HG03097 (cell line): ENCODE data around the gene MCC.

Experiments used
- ATAC-seq: cut with Tn5 transposase; IDR thresholded peaks from one replicate; pipeline ENCODE4 v1.9.1; 2021; ENCODE audit not compliant: unreplicated experiment, low FRiP score

The MCC gene

DNA sequence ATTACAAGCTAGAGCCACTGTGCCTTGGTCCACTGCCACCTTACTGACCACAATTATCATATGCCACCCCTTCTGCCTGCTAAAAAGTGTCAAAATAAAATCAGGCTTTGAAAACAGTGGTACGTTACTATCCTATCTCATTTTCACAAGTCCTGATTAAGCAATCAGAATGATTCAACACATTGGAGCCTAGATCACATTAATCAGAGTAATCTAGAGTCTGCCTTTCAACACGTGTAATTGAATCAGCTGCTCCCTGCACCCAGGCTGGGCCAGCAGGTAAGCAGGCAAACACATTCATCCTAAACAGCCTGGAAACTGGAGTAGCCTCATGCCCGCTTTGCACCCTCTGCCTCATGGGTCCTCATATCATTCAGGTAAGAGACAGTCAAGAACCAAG, 325.5 kb downstream of the MCC start:
- ATAC-seq, result no peak

DNA sequence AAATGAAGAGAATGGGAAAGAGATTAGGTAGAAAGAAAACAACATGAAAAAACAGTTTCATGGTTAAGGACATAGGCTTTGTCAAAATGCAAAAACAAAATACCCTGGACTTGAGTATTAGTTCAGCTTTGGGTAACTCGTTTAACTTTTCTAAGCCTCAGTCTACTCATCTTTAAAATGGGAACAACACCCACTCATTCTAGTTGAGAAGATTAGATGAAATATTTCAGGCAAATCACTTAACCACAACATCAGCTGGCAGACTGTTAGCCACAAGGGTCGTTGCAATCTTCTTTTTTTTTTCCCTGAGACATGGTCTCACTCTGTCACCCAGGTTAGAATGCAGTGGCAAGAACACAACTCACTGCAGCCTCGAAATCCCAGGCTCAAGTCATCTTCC, 326.0 kb downstream of the MCC start:
- ATAC-seq, result no peak

DNA sequence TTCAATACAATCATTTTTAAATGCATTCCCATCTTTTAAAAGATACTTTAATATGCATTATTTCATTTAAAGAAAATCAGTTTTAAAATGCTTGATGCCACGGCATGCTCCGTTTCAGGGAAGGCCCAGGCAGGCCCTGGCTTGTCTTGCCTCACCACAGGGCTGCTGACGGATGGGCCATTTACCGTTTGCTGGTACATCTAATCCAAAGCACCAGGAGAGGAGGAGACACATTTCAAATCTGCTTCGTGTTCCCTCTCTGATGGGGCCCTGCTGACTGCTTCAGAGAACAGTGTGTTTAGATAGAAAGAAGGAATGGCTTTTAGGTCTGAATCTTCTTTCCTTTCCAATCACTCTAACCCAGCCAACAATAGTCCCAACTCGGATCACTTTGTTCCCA, 326.4 kb downstream of the MCC start:
- ATAC-seq, result no peak

DNA sequence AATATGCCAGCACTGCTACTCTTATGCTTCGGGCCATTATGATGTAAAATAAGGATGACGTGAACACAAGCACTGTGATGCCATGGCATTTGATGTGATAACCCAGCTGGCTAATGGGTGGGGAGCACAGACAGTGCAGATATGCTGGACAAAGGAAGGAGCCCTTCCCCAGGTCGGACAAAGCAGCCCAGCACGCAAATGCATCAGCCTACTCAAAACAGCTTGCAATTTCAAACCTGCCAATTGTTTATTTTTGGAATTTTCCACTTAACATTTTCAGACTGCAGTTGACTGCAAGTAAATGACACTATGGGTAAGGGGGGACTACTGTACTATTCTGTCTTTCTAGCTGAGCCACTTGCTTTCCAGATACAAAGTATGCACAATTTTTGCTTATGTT, 330.4 kb downstream of the MCC start:
- no peak for ATAC-seq

DNA sequence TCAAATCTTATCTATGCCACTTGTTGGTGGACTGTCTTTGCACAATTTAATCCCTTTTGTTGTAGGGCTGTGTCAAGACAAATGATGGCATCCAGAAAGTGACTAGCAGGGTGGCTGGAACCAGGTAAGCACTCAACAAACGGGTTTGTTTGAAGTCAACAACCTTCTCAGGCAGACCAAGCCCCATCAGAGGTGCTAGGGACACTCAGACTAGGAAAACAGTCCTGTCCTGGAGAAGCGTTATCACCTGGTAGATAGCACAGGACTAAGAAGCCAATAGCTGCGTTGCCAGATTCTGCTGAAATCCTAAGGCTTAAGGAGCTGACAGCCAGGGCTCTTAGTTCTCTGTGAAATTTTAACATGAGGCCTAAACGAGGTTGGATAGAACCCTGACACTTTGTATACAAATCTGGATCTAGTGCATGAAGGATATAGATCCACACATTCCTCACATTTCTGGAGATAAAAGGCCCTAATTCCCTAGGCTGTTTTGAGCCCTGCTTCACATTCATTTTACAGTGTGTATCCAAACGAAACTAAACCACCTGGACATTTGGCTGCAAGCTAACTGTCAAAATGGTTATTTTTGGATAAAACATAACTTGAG, 331.9 kb downstream of the MCC start:
- ATAC-seq, result no peak

DNA sequence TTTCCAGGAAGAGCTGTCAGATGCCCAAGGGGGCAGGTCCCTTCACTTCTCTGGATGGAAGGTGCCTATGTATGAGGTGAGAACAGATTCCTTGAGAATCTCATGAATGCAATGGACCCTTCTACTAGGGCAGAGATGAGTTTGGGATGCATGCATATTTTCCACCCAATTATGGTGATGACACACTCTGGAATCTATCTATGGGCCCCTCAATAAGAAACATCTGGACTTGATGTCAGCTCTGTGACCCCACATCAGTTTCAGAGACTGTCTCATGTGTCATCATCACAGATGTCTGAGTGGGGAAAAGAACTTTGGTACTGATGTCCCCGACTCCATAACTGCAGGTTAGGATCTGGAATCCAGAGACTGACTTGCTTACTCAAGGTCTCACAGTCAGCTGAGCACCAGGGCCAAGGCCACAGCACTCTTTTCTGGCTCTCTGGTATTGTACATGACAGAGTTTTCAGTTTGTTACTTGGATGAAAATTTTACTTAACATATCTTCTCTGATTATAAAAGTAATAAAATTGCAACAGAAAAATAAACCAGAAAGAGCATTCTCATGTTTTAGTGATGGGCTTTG, 334.6 kb downstream of the MCC start:
- no peak for ATAC-seq

DNA sequence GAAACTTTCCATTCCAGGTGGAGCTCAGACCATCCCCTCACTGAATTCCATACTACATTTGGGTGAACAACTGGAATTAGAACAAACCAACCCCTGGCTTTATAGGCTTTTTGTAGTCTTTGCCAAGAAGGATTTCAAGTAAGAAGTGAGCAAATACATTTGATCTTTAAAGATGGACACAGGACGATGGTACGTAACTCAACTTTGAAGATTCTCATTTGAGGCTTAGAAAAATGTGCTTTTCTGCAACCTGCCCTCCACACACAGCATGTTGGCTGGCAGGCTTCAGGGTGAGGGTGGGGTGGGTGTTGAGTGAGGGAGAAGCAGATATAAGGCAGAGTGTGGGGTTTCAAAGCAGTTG, 335.9 kb downstream of the MCC start:
- ATAC-seq, result no peak

DNA sequence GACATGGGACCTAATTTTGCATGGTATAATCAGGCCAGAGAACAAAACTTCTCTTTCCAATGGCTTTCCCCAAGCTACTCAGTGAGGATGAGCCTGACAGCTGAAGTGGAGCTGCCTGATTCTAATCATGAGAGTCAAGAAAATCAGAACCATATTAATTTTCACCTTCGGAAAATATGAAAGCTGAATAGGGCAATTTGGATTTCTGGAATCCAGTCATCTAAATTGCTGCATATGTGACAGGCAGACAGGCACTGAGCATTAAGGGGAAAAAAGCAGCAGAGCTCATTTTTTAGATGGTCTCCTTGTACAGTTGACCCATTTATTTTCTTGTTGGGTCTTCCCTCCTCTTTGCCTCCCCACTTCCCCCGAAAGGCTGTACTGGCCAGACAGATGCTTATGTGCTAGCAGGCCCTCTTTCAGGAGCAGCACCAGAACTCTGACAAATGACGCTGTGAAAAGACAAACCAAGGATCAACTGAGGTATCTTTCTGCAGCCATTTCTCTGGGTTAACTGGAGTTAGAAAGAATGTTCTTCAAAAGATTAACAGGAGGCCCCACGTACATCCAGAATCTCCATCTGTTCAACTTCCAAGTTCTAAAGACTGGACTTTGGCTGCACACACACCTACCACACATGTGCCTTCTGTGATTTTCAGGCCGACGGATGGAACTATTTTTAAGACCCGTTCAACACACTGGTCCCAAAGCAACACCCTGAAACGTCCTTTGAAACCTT, 336.4 kb downstream of the MCC start:
- no peak for ATAC-seq

DNA sequence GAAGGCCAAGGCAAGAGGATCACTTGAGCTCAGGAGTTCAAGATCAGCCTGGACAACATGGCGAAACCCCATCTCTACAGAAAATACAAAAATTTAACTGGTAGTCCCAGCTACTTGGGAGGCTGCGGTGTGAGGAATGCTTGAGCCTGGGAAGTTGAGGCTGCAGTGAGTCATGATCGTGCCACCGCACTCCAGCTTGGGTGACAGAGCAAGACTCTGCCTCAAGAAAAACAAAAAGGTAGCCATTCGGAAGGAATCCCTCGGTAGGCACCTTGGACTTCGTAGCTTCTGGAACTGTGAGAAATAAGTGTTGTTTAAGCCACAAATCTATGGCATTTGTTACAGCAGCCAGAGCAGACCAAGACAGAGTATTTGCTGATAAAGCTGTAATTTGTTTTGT, 337.4 kb downstream of the MCC start:
- no peak for ATAC-seq

DNA sequence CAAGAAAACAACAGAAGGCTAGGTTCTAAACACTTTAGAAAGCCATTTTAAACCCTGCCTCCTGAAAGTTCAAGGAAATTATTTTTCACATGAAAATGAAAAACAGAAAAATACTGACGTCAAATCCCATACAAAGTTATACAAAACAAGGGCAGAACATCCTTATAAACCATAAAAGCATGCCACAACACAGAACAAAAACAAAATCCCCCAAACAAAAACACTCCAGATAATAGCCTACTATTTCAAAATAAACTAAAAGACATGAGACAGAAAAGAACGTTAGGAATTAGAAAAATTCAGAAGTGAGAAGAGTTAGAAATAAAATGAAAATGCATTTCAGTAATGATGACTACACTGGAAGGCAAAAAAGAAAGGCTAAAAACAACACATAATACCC, 338.0 kb downstream of the MCC start:
- ATAC-seq, result no peak

DNA sequence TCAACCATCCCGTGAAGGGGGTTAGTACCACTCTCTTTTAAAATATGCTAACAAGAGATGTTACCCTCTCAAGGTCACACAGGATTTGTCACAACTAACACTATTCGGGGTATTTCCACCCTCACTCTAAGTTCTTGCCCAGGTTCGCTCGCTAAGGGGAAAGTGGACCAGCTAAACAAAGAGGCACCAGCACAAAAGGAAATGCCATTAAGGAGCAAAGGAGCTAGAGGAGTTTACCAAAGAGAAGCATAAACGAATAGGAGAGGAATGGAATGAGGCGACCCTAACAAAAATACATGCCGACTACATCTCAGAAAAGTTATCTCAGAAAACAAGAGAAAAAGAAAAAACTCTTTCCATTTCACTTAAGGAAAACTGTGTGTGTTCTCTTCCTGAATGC, 340.7 kb downstream of the MCC start:
- ATAC-seq, result no peak

DNA sequence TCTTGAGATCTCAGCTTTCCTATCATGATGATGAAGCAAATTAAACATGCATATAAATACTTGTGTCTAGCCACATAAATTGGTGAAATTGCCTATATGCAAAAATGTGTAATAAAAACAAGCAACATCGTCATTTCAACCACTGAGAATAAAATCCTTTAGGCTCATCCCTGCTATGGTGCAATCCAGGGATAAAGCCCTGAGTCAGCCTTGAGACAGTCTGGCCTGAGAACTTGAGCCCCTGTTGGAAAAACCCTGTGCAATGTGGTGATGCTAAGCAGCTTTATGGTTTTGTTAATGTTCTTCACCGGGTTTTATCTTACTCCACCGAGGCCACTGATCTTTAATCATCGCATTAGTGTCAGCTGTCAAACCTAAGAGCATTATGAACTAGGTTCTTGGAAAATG, 341.1 kb downstream of the MCC start:
- no peak for ATAC-seq

DNA sequence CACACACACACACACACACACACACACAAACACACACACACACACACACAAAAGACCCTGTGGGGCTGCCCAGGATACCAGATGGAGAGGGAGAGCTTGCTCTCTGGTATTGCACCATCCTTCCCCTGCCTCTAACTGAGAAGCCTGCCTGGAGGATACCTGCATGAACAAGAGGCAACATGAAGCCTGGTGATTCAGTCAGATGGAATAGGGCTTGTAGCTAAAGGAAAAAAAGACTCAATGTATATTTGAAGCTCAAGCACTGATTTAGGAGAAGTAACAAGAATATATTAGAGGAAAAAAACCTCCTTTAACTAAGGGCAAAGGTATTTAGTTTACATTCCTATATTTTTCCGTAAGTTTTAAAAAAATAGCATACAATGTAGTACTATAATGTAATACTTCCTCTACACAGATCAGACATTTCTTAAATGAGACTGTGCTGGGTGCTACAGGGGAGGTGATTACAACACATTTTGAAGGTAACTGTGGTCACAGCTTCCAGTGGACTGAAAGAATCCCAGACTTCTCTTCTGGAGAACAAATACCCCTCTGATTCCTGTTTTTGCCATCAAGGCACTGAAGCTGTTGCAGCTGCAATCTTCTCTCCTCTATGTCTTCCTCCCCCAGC, 342.4 kb downstream of the MCC start:
- no peak for ATAC-seq

DNA sequence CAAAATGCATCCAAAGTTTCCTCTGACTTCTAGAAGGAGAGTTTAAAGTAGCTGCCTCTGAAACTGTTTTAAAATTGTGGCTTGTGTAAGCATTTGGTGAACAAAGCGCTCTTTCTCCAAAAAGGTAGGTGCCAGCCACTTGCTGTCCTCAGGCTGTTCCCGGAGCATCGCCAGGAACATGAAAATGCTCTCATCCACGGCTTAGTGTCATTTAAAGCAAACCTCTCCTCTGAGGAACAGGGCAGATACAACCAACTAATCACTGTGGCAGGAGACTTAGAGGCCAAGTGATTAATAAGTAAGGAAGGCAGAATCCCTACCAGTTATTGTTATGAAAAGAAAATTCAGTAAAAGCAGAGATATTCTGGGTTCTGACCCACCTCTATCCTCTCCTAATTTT, 346.1 kb downstream of the MCC start:
- no peak for ATAC-seq

DNA sequence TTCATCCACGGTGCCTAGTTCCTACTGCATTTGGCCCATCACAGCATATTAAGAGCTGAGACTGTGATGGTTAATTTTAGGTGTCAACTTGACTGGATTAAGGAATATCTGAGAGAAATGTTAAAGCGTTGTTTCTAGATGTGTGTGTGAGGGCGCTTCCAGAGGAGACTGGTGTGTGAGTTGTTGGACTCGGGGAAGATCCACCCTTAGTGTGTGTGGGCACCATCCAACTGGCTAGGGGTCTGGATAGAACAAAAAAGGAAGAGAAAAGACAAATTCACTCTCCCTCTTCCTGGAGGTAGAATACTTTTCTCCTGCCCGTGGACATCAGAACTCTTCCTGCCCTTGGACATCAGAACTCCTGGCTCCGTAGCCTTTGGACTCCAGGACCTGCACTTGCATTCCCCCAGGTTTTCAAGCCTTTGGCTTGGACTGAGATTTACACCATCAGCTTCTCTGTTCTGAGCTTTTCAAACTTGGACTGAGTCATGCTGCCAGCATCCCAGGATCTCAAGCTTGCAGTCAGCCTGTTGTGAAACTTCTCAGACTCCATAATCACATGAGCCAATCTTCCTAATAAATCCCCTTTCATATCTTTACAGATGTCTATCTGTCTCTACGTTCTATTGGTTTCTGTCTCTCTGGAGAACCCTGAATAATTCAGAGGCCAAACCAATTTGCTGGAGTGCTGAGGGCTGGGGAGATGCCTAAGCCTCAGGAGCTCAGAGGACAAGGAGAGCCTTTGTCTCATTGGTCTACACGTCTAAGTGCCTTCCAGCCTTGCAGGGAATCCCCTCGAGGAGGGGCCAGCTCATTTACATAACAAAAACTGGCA, 347.2 kb downstream of the MCC start:
- no peak for ATAC-seq

DNA sequence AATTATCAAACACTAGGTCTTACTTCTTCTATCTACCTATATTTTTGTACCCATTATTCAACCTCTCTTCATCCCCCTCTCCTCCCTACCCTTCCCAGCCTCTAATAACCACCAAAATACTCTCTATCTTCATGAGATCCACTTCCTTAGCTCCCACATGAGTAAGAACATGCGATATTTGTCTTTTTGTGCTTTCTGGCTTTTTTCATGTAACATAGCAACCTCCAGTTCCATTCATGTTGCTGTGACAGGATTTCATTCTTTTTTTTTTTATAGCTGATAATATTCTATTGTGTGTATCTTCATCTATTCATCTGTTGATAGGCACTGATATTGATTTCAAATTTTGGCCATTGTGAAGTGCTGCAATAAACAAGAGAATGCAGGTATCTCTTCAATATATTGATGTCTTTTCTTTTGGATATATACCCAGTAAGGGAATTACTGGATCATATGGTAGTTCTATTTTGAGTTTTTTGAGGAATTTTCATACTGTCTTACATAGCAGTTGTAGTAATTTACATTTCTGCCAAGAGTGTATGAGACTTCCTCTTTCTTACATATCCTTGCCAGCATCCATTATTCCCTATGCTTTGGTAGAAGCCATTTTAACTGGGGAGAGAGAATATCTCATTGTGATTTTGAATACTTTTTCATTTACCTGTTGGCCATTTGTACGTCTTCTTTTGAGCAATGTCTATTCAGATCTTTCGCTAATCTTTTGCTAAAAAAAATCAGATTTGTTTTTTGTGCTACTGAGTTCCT, 354.9 kb downstream of the MCC start:
- ATAC-seq, result no peak

DNA sequence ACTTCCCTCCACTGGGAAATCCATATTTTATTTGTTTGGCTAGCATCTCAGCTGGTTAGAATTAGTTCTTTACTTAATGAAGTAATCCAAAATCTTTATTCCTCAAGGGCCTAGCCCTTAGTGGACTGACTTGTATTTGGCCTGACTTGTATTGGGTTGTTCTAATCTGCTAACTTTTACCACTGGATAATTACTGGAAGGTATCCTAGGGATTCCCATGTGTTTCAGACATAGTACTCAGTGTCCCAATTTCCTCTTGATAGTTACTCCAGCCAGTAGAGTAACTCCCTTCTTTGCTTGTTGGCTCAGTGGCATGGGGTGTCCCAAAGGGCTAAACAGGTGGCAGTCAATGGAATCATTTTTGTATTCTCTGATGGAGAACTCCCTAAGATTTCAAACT, 355.7 kb downstream of the MCC start:
- ATAC-seq, result no peak

DNA sequence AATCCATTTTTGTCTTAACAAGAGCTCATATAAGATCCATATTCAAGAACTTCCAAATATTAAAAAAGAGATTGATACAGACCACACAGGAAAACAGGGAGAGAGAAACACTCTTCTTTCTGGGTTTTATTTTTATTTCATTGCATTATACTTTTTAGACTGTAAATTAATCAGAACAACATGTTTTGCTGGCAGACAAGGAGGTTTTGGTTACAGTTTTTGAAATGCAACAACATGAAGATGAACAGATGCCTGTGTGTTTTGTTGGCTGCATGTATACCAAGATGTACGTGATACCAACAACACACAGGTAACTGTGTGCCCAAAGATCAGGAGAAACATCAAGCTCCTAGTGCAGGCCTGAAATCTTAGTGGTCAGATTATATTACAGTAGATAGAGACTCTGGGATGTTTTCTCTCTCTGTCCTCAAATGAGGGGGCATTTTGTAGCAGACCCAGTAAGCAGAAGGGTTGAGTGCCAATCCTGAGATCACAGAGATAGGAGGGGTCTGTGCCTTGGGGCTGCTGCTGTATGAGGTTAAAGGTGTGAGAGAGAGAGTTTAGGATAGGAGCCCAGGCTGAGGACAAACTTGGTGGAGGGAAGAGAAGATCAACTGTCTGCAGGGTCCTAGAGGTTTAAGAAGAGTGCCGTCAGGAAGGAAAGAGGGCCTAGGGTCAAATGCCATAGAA, 359.5 kb downstream of the MCC start:
- ATAC-seq, result no peak

DNA sequence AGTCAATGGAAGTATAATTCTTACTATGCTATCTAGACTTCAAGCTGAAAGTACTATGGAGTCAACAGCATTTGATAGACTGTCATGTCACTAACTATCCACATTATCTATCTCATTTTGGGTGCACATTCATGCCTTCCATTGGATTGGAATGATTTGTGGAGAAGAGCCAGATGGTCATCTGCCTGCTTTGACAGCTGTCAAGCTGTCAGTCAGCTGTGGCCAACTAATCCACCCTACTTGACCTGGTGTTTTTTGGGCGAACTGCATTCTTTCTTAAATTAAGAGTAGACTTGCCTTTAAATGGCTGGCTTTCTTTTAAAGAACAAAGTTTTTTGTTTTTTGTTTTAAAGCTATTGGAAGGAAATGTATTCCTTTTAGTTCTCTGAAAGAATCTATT, 360.2 kb downstream of the MCC start:
- ATAC-seq, result no peak

DNA sequence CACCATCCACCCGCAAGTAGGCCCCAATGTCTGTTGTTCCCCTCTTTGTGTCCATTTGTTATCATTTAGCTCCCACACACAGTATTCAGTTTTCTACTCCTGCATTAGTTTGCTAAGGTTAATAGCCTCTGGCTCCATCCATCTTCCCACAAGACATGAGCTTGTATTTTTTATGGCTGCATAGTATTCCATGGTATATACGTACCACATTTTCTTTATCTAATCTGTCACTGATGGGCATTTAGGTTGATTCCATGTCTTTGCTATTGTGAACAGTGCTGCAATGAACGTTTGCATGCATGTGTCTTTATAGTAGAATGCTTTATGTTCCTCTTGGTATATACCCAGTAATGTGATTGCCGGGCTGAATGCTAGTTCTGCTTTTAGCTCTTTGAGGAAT, 361.2 kb downstream of the MCC start:
- ATAC-seq, result no peak
